Body of pancreas (tissue), 4 donors: ENCODE data around the gene DNAJC6.

Source experiments
- CTCF ChIP-seq, 7 experiments: fragments of 450-650 bp in 4 of 7; fragments of 200-600 bp in 3 of 7; sonication (generic) in 3 of 7; IDR thresholded peaks; one replicate each; pipeline ENCODE4 v1.5.1; 2016 to 2019; ENCODE audit warnings: antibody characterized with exemption in 7 of 7
- POLR2A ChIP-seq, 3 donors: fragments of 450-650 bp; IDR thresholded peaks; one replicate each; pipeline ENCODE4 v1.6.1; 2016; ENCODE audit warnings: antibody characterized with exemption in 3 of 3, mild to moderate bottlenecking in 2 of 3

GRCh38 chr1:65425697-65426096 is 116.4 kb downstream of the DNAJC6 start:
- TF ChIP-seq CTCF (IDR thresholded peaks at IDR 0.05) (no peak), POLR2A (IDR thresholded peaks at IDR 0.05) (no peak)
